Neuron (in vitro differentiated cells): ENCODE data around the gene BID.
A peak's percentile ranks its signal among the peaks of the same experiment; 100 is the strongest.

ENCODE experiments used
- H2AFZ ChIP-seq: one replicate; pipeline ENCODE4 v1.6.1; 2013; ENCODE audit warnings: low read depth, mild to moderate bottlenecking, inconsistent platforms, low read length, moderate library complexity
- H3K27me3 ChIP-seq: one replicate; pipeline ENCODE4 v1.6.1; 2013; ENCODE audit warnings: low read length; ENCODE audit not compliant: insufficient read depth
- H3K36me3 ChIP-seq: one replicate; pipeline ENCODE4 v1.6.1; 2013; ENCODE audit warnings: low read length; ENCODE audit not compliant: insufficient read depth
- H3K4me1 ChIP-seq: one replicate; pipeline ENCODE4 v1.6.1; 2013; ENCODE audit warnings: low read length; ENCODE audit not compliant: insufficient read depth
- H3K4me3 ChIP-seq: 2 replicates; pipeline ENCODE4 v1.5.1; 2013; ENCODE audit warnings: mild to moderate bottlenecking, low read length, moderate library complexity
- H3K9me3 ChIP-seq: one replicate; pipeline ENCODE4 v1.6.1; 2013; ENCODE audit warnings: low read length

The BID gene

GRCh38 chr22:17774206-17774925, at the start of gene BID:
BID (minus strand) TSS chr22:17774469; CDS start chr22:17750116, 24,353 bp downstream.
- no peaks in the 10 kb centered on the region for H3K9me3 ChIP-seq
- no peaks in the 10 kb centered on the region for H3K36me3 ChIP-seq
- no peaks in the 10 kb centered on the region for H3K27me3 ChIP-seq
- peaks cover 24% of the 10 kb centered on the region for H3K4me1 ChIP-seq
- H3K4me3 ChIP-seq = peak within 1 kb of the TSS; percentile 61
- H2AFZ ChIP-seq = peak within 1 kb of the TSS; percentile 82

- H3K4me3 ChIP-seq = no peak overlapping the region
- peaks cover 19% of the 10 kb centered on the region for H3K4me1 ChIP-seq
- no peak overlapping the region for H2AFZ ChIP-seq
- peaks cover 7% of the 10 kb centered on the region for H3K36me3 ChIP-seq
- no peaks in the 10 kb centered on the region for H3K27me3 ChIP-seq
- no peaks in the 10 kb centered on the region for H3K9me3 ChIP-seq
These were observed 49.7 kb upstream of the BID start for GRCh38 chr22:17823964-17824363.

- Histone ChIP-seq H3K4me1 (peaks cover 14% of the 10 kb centered on the region), H3K4me3 (no peak overlapping the region), H2AFZ (no peak overlapping the region), H3K27me3 (no peaks in the 10 kb centered on the region), H3K36me3 (peaks cover 10% of the 10 kb centered on the region), H3K9me3 (no peaks in the 10 kb centered on the region)
These were observed 49.0 kb upstream of the BID start for GRCh38 chr22:17823226-17823625.

GRCh38 chr22:17822087-17822486, 47.8 kb upstream of the BID start:
- peaks cover 16% of the 10 kb centered on the region for H3K36me3 ChIP-seq
- H3K9me3 ChIP-seq = no peaks in the 10 kb centered on the region
- H3K4me1 ChIP-seq = peaks cover 2% of the 10 kb centered on the region
- no peak overlapping the region for H2AFZ ChIP-seq
- no peak overlapping the region for H3K4me3 ChIP-seq
- H3K27me3 ChIP-seq = no peaks in the 10 kb centered on the region

- Histone ChIP-seq H3K9me3 (no peaks in the 10 kb centered on the region), H3K4me1 (no peaks in the 10 kb centered on the region), H3K27me3 (no peaks in the 10 kb centered on the region), H3K4me3 (no peak overlapping the region), H3K36me3 (peaks cover 23% of the 10 kb centered on the region), H2AFZ (no peak overlapping the region)
These were observed 46.7 kb upstream of the BID start for GRCh38 chr22:17820879-17821439.

GRCh38 chr22:17818649-17819048, 44.4 kb upstream of the BID start:
- Histone ChIP-seq H3K4me3 (no peak overlapping the region), H2AFZ (no peak overlapping the region), H3K9me3 (no peaks in the 10 kb centered on the region), H3K36me3 (peaks cover 28% of the 10 kb centered on the region), H3K4me1 (no peaks in the 10 kb centered on the region), H3K27me3 (no peaks in the 10 kb centered on the region)

- no peak overlapping the region for H3K4me3 ChIP-seq
- H3K4me1 ChIP-seq = no peaks in the 10 kb centered on the region
- no peak overlapping the region for H2AFZ ChIP-seq
- no peaks in the 10 kb centered on the region for H3K27me3 ChIP-seq
- peaks cover 28% of the 10 kb centered on the region for H3K36me3 ChIP-seq
- no peaks in the 10 kb centered on the region for H3K9me3 ChIP-seq
These were observed 43.9 kb upstream of the BID start for GRCh38 chr22:17818180-17818579.

- Histone ChIP-seq H3K4me3 (no peak overlapping the region), H2AFZ (no peak overlapping the region), H3K9me3 (no peaks in the 10 kb centered on the region), H3K4me1 (no peaks in the 10 kb centered on the region), H3K36me3 (peaks cover 28% of the 10 kb centered on the region), H3K27me3 (no peaks in the 10 kb centered on the region)
These were observed 43.3 kb upstream of the BID start for GRCh38 chr22:17817511-17818065.

GRCh38 chr22:17817079-17817478, 42.8 kb upstream of the BID start:
- no peaks in the 10 kb centered on the region for H3K9me3 ChIP-seq
- no peak overlapping the region for H3K4me3 ChIP-seq
- no peaks in the 10 kb centered on the region for H3K4me1 ChIP-seq
- no peaks in the 10 kb centered on the region for H3K27me3 ChIP-seq
- no peak overlapping the region for H2AFZ ChIP-seq
- peaks cover 28% of the 10 kb centered on the region for H3K36me3 ChIP-seq

GRCh38 chr22:17816649-17817048, 42.4 kb upstream of the BID start:
- Histone ChIP-seq H3K9me3 (no peaks in the 10 kb centered on the region), H3K27me3 (no peaks in the 10 kb centered on the region), H3K4me1 (no peaks in the 10 kb centered on the region), H3K4me3 (no peak overlapping the region), H3K36me3 (peaks cover 29% of the 10 kb centered on the region), H2AFZ (no peak overlapping the region)

- Histone ChIP-seq H3K9me3 (no peaks in the 10 kb centered on the region), H3K4me1 (no peaks in the 10 kb centered on the region), H2AFZ (no peak overlapping the region), H3K4me3 (no peak overlapping the region), H3K36me3 (peaks cover 26% of the 10 kb centered on the region), H3K27me3 (no peaks in the 10 kb centered on the region)
These were observed 41.5 kb upstream of the BID start for GRCh38 chr22:17815703-17816254.

GRCh38 chr22:17814830-17815229, 40.6 kb upstream of the BID start:
- no peak overlapping the region for H2AFZ ChIP-seq
- no peaks in the 10 kb centered on the region for H3K4me1 ChIP-seq
- H3K36me3 ChIP-seq = peaks cover 30% of the 10 kb centered on the region
- H3K9me3 ChIP-seq = no peaks in the 10 kb centered on the region
- H3K27me3 ChIP-seq = no peaks in the 10 kb centered on the region
- H3K4me3 ChIP-seq = no peak overlapping the region

GRCh38 chr22:17814084-17814483, 39.8 kb upstream of the BID start:
- Histone ChIP-seq H3K4me3 (no peak overlapping the region), H2AFZ (no peak overlapping the region), H3K4me1 (no peaks in the 10 kb centered on the region), H3K27me3 (no peaks in the 10 kb centered on the region), H3K9me3 (no peaks in the 10 kb centered on the region), H3K36me3 (peaks cover 30% of the 10 kb centered on the region)
